ENCODE results near the gene TTLL10.

GRCh38 chr1:1199961-1200875 is 26.5 kb downstream of the TTLL10 start:
- TF ChIP-seq, protein P1, sequence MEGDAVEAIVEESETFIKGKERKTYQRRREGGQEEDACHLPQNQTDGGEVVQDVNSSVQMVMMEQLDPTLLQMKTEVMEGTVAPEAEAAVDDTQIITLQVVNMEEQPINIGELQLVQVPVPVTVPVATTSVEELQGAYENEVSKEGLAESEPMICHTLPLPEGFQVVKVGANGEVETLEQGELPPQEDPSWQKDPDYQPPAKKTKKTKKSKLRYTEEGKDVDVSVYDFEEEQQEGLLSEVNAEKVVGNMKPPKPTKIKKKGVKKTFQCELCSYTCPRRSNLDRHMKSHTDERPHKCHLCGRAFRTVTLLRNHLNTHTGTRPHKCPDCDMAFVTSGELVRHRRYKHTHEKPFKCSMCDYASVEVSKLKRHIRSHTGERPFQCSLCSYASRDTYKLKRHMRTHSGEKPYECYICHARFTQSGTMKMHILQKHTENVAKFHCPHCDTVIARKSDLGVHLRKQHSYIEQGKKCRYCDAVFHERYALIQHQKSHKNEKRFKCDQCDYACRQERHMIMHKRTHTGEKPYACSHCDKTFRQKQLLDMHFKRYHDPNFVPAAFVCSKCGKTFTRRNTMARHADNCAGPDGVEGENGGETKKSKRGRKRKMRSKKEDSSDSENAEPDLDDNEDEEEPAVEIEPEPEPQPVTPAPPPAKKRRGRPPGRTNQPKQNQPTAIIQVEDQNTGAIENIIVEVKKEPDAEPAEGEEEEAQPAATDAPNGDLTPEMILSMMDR (conservative IDR thresholded peaks at IDR 0.05; ENCODE audit: low read depth in 2 of 2), result no peak
- TF ChIP-seq POLR2AphosphoS5 (IDR thresholded peaks at IDR 0.05; ENCODE audit: low read depth) (no peak), EZH2phosphoT487 (IDR thresholded peaks at IDR 0.05; ENCODE audit: unreplicated experiment) (no peak), JUNB (IDR thresholded peaks at IDR 0.05; ENCODE audit: unreplicated experiment) (no peak), STAT1 (IDR thresholded peaks at IDR 0.05; ENCODE audit: unreplicated experiment) (no peak), EZH2 (IDR thresholded peaks at IDR 0.05; ENCODE audit: low read depth, unreplicated experiment) (no peak), CREB1 (CRISPR knock-in tag; IDR thresholded peaks at IDR 0.05; ENCODE audit: low read depth) (no peak), ZNF331 (CRISPR knock-in tag; IDR thresholded peaks at IDR 0.05; ENCODE audit: low read depth) (no peak)
- TF ChIP-seq, protein P2, sequence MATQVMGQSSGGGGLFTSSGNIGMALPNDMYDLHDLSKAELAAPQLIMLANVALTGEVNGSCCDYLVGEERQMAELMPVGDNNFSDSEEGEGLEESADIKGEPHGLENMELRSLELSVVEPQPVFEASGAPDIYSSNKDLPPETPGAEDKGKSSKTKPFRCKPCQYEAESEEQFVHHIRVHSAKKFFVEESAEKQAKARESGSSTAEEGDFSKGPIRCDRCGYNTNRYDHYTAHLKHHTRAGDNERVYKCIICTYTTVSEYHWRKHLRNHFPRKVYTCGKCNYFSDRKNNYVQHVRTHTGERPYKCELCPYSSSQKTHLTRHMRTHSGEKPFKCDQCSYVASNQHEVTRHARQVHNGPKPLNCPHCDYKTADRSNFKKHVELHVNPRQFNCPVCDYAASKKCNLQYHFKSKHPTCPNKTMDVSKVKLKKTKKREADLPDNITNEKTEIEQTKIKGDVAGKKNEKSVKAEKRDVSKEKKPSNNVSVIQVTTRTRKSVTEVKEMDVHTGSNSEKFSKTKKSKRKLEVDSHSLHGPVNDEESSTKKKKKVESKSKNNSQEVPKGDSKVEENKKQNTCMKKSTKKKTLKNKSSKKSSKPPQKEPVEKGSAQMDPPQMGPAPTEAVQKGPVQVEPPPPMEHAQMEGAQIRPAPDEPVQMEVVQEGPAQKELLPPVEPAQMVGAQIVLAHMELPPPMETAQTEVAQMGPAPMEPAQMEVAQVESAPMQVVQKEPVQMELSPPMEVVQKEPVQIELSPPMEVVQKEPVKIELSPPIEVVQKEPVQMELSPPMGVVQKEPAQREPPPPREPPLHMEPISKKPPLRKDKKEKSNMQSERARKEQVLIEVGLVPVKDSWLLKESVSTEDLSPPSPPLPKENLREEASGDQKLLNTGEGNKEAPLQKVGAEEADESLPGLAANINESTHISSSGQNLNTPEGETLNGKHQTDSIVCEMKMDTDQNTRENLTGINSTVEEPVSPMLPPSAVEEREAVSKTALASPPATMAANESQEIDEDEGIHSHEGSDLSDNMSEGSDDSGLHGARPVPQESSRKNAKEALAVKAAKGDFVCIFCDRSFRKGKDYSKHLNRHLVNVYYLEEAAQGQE (IDR thresholded peaks at IDR 0.05; ENCODE audit: unreplicated experiment), result no peak
- TF ChIP-seq, protein P3, sequence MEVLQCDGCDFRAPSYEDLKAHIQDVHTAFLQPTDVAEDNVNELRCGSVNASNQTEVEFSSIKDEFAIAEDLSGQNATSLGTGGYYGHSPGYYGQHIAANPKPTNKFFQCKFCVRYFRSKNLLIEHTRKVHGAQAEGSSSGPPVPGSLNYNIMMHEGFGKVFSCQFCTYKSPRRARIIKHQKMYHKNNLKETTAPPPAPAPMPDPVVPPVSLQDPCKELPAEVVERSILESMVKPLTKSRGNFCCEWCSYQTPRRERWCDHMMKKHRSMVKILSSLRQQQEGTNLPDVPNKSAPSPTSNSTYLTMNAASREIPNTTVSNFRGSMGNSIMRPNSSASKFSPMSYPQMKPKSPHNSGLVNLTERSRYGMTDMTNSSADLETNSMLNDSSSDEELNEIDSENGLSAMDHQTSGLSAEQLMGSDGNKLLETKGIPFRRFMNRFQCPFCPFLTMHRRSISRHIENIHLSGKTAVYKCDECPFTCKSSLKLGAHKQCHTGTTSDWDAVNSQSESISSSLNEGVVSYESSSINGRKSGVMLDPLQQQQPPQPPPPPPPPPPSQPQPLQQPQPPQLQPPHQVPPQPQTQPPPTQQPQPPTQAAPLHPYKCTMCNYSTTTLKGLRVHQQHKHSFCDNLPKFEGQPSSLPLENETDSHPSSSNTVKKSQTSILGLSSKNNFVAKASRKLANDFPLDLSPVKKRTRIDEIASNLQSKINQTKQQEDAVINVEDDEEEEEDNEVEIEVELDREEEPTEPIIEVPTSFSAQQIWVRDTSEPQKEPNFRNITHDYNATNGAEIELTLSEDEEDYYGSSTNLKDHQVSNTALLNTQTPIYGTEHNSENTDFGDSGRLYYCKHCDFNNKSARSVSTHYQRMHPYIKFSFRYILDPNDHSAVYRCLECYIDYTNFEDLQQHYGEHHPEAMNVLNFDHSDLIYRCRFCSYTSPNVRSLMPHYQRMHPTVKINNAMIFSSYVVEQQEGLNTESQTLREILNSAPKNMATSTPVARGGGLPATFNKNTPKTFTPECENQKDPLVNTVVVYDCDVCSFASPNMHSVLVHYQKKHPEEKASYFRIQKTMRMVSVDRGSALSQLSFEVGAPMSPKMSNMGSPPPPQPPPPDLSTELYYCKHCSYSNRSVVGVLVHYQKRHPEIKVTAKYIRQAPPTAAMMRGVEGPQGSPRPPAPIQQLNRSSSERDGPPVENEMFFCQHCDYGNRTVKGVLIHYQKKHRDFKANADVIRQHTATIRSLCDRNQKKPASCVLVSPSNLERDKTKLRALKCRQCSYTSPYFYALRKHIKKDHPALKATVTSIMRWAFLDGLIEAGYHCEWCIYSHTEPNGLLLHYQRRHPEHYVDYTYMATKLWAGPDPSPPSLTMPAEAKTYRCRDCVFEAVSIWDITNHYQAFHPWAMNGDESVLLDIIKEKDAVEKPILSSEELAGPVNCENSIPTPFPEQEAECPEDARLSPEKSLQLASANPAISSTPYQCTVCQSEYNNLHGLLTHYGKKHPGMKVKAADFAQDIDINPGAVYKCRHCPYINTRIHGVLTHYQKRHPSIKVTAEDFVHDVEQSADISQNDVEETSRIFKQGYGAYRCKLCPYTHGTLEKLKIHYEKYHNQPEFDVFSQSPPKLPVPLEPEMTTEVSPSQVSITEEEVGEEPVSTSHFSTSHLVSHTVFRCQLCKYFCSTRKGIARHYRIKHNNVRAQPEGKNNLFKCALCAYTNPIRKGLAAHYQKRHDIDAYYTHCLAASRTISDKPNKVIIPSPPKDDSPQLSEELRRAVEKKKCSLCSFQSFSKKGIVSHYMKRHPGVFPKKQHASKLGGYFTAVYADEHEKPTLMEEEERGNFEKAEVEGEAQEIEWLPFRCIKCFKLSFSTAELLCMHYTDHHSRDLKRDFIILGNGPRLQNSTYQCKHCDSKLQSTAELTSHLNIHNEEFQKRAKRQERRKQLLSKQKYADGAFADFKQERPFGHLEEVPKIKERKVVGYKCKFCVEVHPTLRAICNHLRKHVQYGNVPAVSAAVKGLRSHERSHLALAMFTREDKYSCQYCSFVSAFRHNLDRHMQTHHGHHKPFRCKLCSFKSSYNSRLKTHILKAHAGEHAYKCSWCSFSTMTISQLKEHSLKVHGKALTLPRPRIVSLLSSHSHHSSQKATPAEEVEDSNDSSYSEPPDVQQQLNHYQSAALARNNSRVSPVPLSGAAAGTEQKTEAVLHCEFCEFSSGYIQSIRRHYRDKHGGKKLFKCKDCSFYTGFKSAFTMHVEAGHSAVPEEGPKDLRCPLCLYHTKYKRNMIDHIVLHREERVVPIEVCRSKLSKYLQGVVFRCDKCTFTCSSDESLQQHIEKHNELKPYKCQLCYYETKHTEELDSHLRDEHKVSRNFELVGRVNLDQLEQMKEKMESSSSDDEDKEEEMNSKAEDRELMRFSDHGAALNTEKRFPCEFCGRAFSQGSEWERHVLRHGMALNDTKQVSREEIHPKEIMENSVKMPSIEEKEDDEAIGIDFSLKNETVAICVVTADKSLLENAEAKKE (CRISPR knock-in tag; IDR thresholded peaks at IDR 0.05), result no peak

Data from GM23338 (cell line).